Stimulated activated CD8-positive, alpha-beta memory T cell treated with anti-CD3 and anti-CD28 coated beads, Interleukin-7, amount 100 ng/mL, for 1 hour (primary cell): Measurements from ENCODE around the gene NPEPPS.

Experiments used
- DNase-seq, 2 donors: peaks; one replicate each; pipeline ENCODE4 v3.0.0-alpha.2; 2020; ENCODE audit warnings: low read depth in 2 of 2

NPEPPS gene

GRCh38 chr17:47663912-47664623 lies 133.2 kb downstream of the NPEPPS start:
- peak; percentile 10 to 45 for DNase-seq

GRCh38 chr17:47664624-47664941 lies 133.7 kb downstream of the NPEPPS start:
- DNase-seq, result no peak

- no peak for DNase-seq
Measured at GRCh38 chr17:47665655-47666054, 134.7 kb downstream of the NPEPPS start.

- DNase-seq, result no peak
Measured at GRCh38 chr17:47669081-47669480, 138.2 kb downstream of the NPEPPS start.

- DNase-seq, result no peak
Measured at GRCh38 chr17:47670064-47670463, 139.2 kb downstream of the NPEPPS start.
